Measurements from ENCODE around the gene DLGAP3. TPM values are rescaled to one million over a fixed set of nuclear protein-coding genes. Genes with fewer than 3 reads are reported as not detected.

DLGAP3 gene
- total RNA-seq, 6 experiments from 2014 or later = 0.07 TPM; not detected in 5

- peaks cover 26% of the 10 kb centered on the region for H3K4me1 Mint-ChIP-seq (ENCODE audit: low read depth)
- TF ChIP-seq CTCF (IDR thresholded peaks at IDR 0.05) = no peak
- H3K27me3 Mint-ChIP-seq (ENCODE audit: insufficient read depth) = peaks cover 5% of the 10 kb centered on the region
- no peaks in the 10 kb centered on the region for H3K9me3 Mint-ChIP-seq
- H3K36me3 Mint-ChIP-seq (ENCODE audit: low read depth) = no peaks in the 10 kb centered on the region
- no peak overlapping the region for H3K4me3 Mint-ChIP-seq
- H3K27ac Mint-ChIP-seq = no peak overlapping the region
- DNase-seq = no peak
Measured at GRCh38 chr1:34975771-34976170, 46.3 kb upstream of the DLGAP3 start.

DNA sequence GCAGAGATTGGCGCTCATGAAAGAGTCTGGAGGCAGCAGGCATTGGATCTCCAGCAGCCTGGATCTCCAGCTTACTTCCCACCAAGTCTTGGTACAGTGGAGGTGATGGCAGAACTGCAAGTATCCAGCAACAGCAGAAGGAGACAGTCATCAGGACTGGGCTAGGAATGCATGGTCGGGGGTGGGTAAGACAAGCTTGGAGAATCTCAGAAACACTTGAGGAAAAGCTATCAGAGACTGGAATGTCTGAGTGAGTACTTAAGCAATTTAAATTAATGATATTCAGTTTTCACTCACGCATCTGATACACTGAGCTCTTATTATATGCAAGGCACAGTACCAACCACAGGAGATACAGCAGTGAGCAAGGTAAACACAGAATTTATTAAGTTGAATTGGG is 45.9 kb upstream of the DLGAP3 start:
- DNase-seq = no peak
- no peak for TF ChIP-seq CTCF (IDR thresholded peaks at IDR 0.05)
- Mint-ChIP-seq H3K4me1 (ENCODE audit: low read depth) (peaks cover 27% of the 10 kb centered on the region), H3K27me3 (ENCODE audit: insufficient read depth) (peaks cover 5% of the 10 kb centered on the region), H3K9me3 (no peaks in the 10 kb centered on the region), H3K27ac (no peak overlapping the region), H3K4me3 (no peak overlapping the region), H3K36me3 (ENCODE audit: low read depth) (no peaks in the 10 kb centered on the region)

DNA sequence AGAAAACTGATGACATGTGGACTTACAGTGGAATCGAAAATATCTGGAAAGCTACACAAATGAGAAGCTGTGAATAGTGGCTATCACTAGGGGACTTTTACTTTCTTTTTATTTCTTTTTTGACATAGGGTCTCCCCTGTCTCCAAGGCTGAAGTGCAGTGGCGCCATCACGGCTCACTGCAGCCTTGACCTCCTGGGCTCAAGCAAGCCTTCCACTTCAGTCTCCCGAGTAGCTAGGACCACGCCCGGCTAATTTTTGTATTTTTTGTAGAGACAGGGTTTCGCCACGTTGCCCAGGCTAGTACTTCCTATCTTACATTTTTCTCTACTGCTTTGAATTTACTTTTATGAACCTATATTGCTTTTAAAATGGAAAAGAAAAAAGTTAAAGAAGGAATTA is 45.2 kb upstream of the DLGAP3 start:
- Mint-ChIP-seq H3K27me3 (ENCODE audit: insufficient read depth) (peaks cover 5% of the 10 kb centered on the region), H3K27ac (no peak overlapping the region), H3K4me3 (no peak overlapping the region), H3K36me3 (ENCODE audit: low read depth) (no peaks in the 10 kb centered on the region), H3K9me3 (peaks cover 5% of the 10 kb centered on the region; the same call in 1 of the 2 replicates), H3K4me1 (ENCODE audit: low read depth) (peaks cover 27% of the 10 kb centered on the region)
- TF ChIP-seq CTCF (IDR thresholded peaks at IDR 0.05) = no peak
- no peak for DNase-seq

DNA sequence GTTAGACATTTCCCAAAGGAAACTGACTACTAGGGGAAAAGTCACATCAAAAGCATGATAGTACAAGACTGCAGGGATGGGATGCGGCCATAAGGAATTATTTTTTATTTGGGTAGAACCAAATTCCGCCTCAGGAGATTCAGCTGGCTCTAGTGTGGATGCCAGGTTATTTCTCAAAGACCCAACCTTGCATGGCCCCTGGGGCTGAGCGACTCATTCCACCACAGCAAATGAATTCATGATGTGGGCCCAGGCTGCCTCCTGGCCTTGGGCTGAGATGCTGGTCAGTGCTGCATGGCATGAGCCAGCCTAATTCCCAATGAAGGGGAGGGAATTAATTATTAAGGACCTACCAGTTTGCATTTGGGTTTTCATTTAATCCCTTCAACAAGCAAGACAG is 43.9 kb upstream of the DLGAP3 start:
- DNase-seq = no peak
- Mint-ChIP-seq H3K27me3 (ENCODE audit: insufficient read depth) (peaks cover 5% of the 10 kb centered on the region), H3K4me3 (no peak overlapping the region), H3K27ac (no peak overlapping the region), H3K36me3 (ENCODE audit: low read depth) (no peaks in the 10 kb centered on the region), H3K9me3 (peaks cover 5% of the 10 kb centered on the region; the same call in 1 of the 2 replicates), H3K4me1 (ENCODE audit: low read depth) (peaks cover 22% of the 10 kb centered on the region)
- no peak for TF ChIP-seq CTCF (IDR thresholded peaks at IDR 0.05)

DNA sequence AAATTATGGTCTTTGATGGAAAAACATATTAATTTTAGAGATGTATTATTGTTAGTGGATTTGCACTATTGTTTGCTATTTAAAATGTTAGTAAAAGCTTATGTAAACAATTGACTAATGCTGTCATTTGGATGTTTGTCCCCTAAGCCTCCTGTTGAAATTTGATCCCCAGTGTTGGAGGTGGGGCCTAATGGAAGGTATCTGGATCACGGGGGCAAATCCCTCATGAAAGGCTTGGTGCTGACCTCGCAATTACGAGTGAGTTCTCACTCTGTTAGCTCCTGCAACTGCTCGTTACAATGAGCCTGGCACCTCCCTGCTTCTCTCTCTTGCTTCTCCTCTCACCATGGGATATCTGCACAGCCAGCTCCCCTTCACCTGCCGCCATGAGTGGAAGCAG is 41.4 kb upstream of the DLGAP3 start:
- Mint-ChIP-seq H3K27ac (no peak overlapping the region), H3K27me3 (ENCODE audit: insufficient read depth) (peaks cover 5% of the 10 kb centered on the region), H3K4me1 (ENCODE audit: low read depth) (peaks cover 12% of the 10 kb centered on the region; the same call in 1 of the 2 replicates), H3K36me3 (ENCODE audit: low read depth) (no peaks in the 10 kb centered on the region), H3K4me3 (no peak overlapping the region), H3K9me3 (peaks cover 5% of the 10 kb centered on the region; the same call in 1 of the 2 replicates)
- no peak for TF ChIP-seq CTCF (IDR thresholded peaks at IDR 0.05)
- DNase-seq = no peak
